Hepatocyte (in vitro differentiated cells): ENCODE data around the gene TAP1. TPM values are rescaled to one million over a fixed set of nuclear protein-coding genes. Genes with fewer than 3 reads are reported as not detected.

Experiments
- DNase-seq: peaks from one replicate; pipeline ENCODE4 v3.0.0-alpha.2; 2016; ENCODE audit warnings: low spot score
- H2AFZ ChIP-seq: fragments of 200-600 bp; sonication (generic); 2 replicates; pipeline ENCODE4 v1.6.0; 2016; ENCODE audit warnings: antibody characterized with exemption, mild to moderate bottlenecking
- H3K27ac ChIP-seq: fragments of 200-600 bp; sonication (generic); 2 replicates; pipeline ENCODE4 v1.5.1; 2016; ENCODE audit warnings: mild to moderate bottlenecking
- H3K27me3 ChIP-seq: fragments of 200-600 bp; sonication (generic); 2 replicates; pipeline ENCODE4 v1.6.1; 2016
- H3K36me3 ChIP-seq: fragments of 200-600 bp; sonication (generic); replicated peaks from 2 replicates; pipeline ENCODE4 v1.5.1; 2016; ENCODE audit warnings: low read depth; ENCODE audit not compliant: insufficient read depth
- H3K4me1 ChIP-seq: fragments of 200-600 bp; sonication (generic); 2 replicates; pipeline ENCODE4 v1.5.1; 2016; ENCODE audit warnings: mild to moderate bottlenecking, moderate library complexity; ENCODE audit not compliant: insufficient read depth
- H3K4me2 ChIP-seq: fragments of 200-600 bp; sonication (generic); 2 replicates; pipeline ENCODE4 v1.6.0; 2016
- H3K4me3 ChIP-seq: fragments of 200-600 bp; sonication (generic); 2 replicates; pipeline ENCODE4 v1.5.1; 2016; ENCODE audit warnings: mild to moderate bottlenecking
- H3K79me2 ChIP-seq: fragments of 200-600 bp; sonication (generic); 2 replicates; pipeline ENCODE4 v1.6.0; 2017; ENCODE audit warnings: mild to moderate bottlenecking
- H3K9me2 ChIP-seq: fragments of 200-600 bp; sonication (generic); replicated peaks from 2 replicates; pipeline ENCODE4 v1.6.0; 2017; ENCODE audit warnings: mild to moderate bottlenecking; ENCODE audit not compliant: insufficient read depth
- H3K9me3 ChIP-seq: fragments of 200-600 bp; sonication (generic); 2 replicates; pipeline ENCODE4 v1.5.1; 2016; ENCODE audit warnings: low read depth, mild to moderate bottlenecking
- H4K20me1 ChIP-seq: fragments of 200-600 bp; sonication (generic); 2 replicates; pipeline ENCODE4 v1.6.0; 2016; ENCODE audit warnings: mild to moderate bottlenecking; ENCODE audit not compliant: insufficient read depth, poor library complexity, severe bottlenecking
- CTCF ChIP-seq: fragments of 200-600 bp; sonication (generic); IDR thresholded peaks from 2 replicates; pipeline ENCODE4 v1.5.1; 2016; ENCODE audit warnings: antibody characterized with exemption, mild to moderate bottlenecking; ENCODE audit not compliant: poor library complexity
- EZH2 ChIP-seq: fragments of 200-600 bp; sonication (generic); IDR thresholded peaks from 2 replicates; pipeline ENCODE4 v1.6.1; 2016; ENCODE audit warnings: antibody characterized with exemption, mild to moderate bottlenecking, borderline replicate concordance
- EZH2phosphoT487 ChIP-seq: fragments of 200-600 bp; sonication (generic); IDR thresholded peaks from one replicate; pipeline ENCODE4 v1.6.1; 2018; ENCODE audit warnings: antibody characterized with exemption, mild to moderate bottlenecking, low read depth, moderate library complexity; ENCODE audit not compliant: unreplicated experiment, severe bottlenecking
- WGBS: methylation state at CpG from one replicate; pipeline ENCODE4 v1.1.6; 2016; ENCODE audit warnings: low lambda C conversion rate; ENCODE audit errors: missing lambda C conversion rate; 5-methylcytosine and 5-hydroxymethylcytosine counted together
- polyA plus RNA-seq: library from polyadenylated mRNA; unstranded; fragments of >200 nt; fragmentation: Nextera tagmentation; extraction: Ambion mirVana; gene quantifications from 2 replicates; pipeline ENCODE4 v1.2.1, GENCODE V29; 2016
- total RNA-seq: library from RNA; depleted of rRNA; stranded (reverse); fragments of >200 nt; gene quantifications from 2 replicates; pipeline ENCODE4 v1.2.3, GENCODE V29; 2014

The TAP1 gene
- total and polyA plus RNA-seq, 2 experiments from 2014 or later: 14.1 to 15.2 TPM

DNA sequence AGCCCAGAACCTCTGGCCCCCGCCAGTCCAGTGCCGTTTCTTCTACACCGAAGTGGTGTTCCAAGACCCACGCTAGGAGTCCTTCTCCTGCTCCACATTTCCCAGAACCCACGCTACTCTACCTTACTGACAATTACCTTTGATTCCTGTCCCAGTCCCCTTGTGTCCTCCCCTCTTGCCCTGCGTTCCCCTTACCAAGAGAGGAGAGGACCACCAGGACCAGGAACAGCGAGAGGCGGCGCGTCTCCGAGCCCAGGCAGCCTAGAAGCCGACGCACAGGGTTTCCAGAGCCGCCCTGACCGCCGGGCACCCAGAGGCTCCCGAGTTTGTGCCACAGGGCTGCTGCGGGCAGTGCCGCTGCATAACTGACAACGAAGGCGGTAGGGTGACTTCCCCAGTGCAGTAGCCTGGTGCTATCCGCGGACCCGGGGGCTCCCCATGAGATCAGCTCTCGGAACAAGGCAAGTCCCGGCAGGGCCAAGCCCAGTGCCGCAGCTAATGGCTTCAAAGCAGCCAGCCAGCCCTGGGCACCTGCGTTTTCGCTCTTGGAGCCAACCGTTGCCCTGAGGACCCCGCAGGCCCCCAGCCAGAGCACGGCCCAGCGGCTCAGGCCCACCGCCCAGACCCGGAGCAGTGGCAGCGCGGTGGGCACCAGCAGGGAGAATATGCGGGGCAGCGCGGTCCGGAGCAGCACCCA lies 512 bp downstream of the TAP1 start:
- Histone ChIP-seq H3K27me3 (peaks cover 35% of the 10 kb centered on the region), H3K36me3 (no peaks in the 10 kb centered on the region), H2AFZ (peak overlapping the region; percentile 79), H3K4me3 (peak overlapping the region; percentile 68), H3K4me2 (peak overlapping the region; percentile 100), H3K27ac (peak overlapping the region; percentile 91), H3K9me3 (no peaks in the 10 kb centered on the region), H4K20me1 (no peaks in the 10 kb centered on the region), H3K9me2 (no peaks in the 10 kb centered on the region), H3K79me2 (no peaks in the 10 kb centered on the region), H3K4me1 (peaks cover 9% of the 10 kb centered on the region)
- peak; percentile 60 for DNase-seq
- TF ChIP-seq CTCF (no peak), EZH2 (no peak), EZH2phosphoT487 (no peak)
- 3% methylated on average over 41 of the region's 41 CpGs for WGBS

DNA sequence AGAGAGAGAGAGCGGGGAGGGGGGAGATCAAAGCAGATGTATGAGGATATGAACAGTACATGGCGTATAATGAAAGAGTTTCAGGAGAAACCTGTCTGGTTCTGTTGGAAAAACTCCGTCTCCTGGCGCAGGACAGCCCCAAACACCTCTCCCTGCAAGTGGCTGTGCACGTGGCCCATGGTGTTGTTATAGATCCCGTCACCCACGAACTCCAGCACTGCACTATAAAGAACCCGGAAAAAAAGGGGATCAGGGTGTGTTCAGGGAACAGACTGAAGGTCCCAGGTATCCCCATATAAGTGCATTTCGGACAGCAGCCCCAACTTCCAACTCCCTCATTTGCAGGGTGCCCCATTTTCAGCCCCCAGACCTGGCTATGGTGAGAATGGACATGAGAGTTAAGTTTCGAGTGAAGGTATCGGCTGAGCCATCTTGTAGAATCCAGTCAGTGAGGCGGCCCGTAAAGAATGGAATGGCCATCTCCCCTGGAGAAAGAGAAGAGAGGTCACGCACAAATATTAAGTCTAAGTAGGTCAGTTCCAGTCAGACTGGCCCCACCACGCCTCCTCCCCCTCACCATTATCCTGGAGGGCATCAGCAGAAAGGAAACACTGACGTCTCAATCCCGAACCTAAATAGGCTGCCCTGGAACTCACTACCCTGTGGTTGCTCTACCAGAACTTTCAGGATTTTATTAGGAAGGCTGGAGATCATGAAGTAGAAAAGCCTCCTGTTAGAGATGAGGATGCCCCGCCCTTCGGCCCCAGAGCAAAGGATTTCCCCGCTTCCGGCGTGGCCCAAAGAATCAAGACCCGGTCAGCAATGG lies 1.3 kb downstream of the TAP1 start:
- Histone ChIP-seq H3K79me2 (no peaks in the 10 kb centered on the region), H2AFZ (peak overlapping the region; percentile 79), H3K9me2 (no peaks in the 10 kb centered on the region), H3K27me3 (peaks cover 27% of the 10 kb centered on the region), H3K4me2 (peak overlapping the region; percentile 100), H3K27ac (peak overlapping the region; percentile 91), H3K4me3 (peak overlapping the region; percentile 68), H3K9me3 (no peaks in the 10 kb centered on the region), H4K20me1 (no peaks in the 10 kb centered on the region), H3K4me1 (peaks cover 9% of the 10 kb centered on the region), H3K36me3 (no peaks in the 10 kb centered on the region)
- WGBS: 60% methylated on average over 23 of the region's 23 CpGs
- no peak for DNase-seq
- TF ChIP-seq EZH2phosphoT487: no peak
- no peak for TF ChIP-seq CTCF

- no peaks in the 10 kb centered on the region for H3K79me2 ChIP-seq
- peaks cover 9% of the 10 kb centered on the region for H3K4me1 ChIP-seq
- WGBS: 88% methylated on average over 4 of the region's 4 CpGs
- H2AFZ ChIP-seq: no peak overlapping the region
- peaks cover 19% of the 10 kb centered on the region for H3K27me3 ChIP-seq
- H3K9me2 ChIP-seq: no peaks in the 10 kb centered on the region
- H3K36me3 ChIP-seq: no peaks in the 10 kb centered on the region
- no peak overlapping the region for H3K4me2 ChIP-seq
- H3K4me3 ChIP-seq: no peak overlapping the region
- no peaks in the 10 kb centered on the region for H4K20me1 ChIP-seq
- H3K27ac ChIP-seq: no peak overlapping the region
- TF ChIP-seq CTCF (no peak), EZH2 (no peak), EZH2phosphoT487 (no peak)
- no peaks in the 10 kb centered on the region for H3K9me3 ChIP-seq
- no peak for DNase-seq
Observed at GRCh38 chr6:32851025-32851424, 2.5 kb downstream of the TAP1 start.
